Mucosa of stomach (tissue), 1 donor: ENCODE measurements around the gene FOLH1.
"Not testable (repeated sequence)": the region's sequence is repeated elsewhere in the genome, so short reads cannot be mapped to it uniquely, and the experiment has no call there.

ENCODE experiments used
- H3K27me3 ChIP-seq: one replicate; pipeline ENCODE4 v1.7.0; 2013; ENCODE audit warnings: mild to moderate bottlenecking, low read length; ENCODE audit not compliant: control insufficient read depth, insufficient read depth
- H3K36me3 ChIP-seq: one replicate; pipeline ENCODE4 v1.7.0; 2013; ENCODE audit warnings: low read length; ENCODE audit not compliant: control insufficient read depth, insufficient read depth
- H3K4me1 ChIP-seq: one replicate; pipeline ENCODE4 v1.7.0; 2013; ENCODE audit warnings: mild to moderate bottlenecking, low read length; ENCODE audit not compliant: control insufficient read depth, insufficient read depth
- H3K4me3 ChIP-seq: one replicate; pipeline ENCODE4 v1.7.0; 2013; ENCODE audit warnings: low read length
- H3K9ac ChIP-seq: one replicate; pipeline ENCODE4 v1.7.0; 2013; ENCODE audit warnings: mild to moderate bottlenecking, low read length, moderate library complexity
- H3K9me3 ChIP-seq: one replicate; pipeline ENCODE4 v1.7.0; 2013; ENCODE audit warnings: mild to moderate bottlenecking, low read length, moderate library complexity; ENCODE audit not compliant: control insufficient read depth
- donor health status: Pancreatic carcinoma.

The FOLH1 gene

GRCh38 chr11:49213026-49213560 lies 4.7 kb upstream of the FOLH1 start:
- Histone ChIP-seq H3K9ac (no peak overlapping the region), H3K4me3 (no peak overlapping the region), H3K36me3 (no peaks in the 10 kb centered on the region), H3K27me3 (no peaks in the 10 kb centered on the region), H3K9me3 (no peaks in the 10 kb centered on the region), H3K4me1 (no peaks in the 10 kb centered on the region)

- not testable (repeated sequence) for H3K9ac ChIP-seq, H3K4me1 ChIP-seq
These were observed 1.4 kb downstream of the FOLH1 start for GRCh38 chr11:49206999-49207398.

GRCh38 chr11:49202287-49202976 lies 6.0 kb downstream of the FOLH1 start:
- no peak overlapping the region for H3K4me3 ChIP-seq

More at GRCh38 chr11:49206999-49207398, 1.4 kb downstream of the FOLH1 start:
- H3K9me3 ChIP-seq, H3K4me3 ChIP-seq, H3K27me3 ChIP-seq, H3K36me3 ChIP-seq: not testable (repeated sequence)

GRCh38 chr11:49196775-49197174 lies 11.6 kb downstream of the FOLH1 start:
- H3K9me3 ChIP-seq, H3K9ac ChIP-seq, H3K4me3 ChIP-seq, H3K27me3 ChIP-seq, H3K36me3 ChIP-seq, H3K4me1 ChIP-seq: not testable (repeated sequence)

More at GRCh38 chr11:49202287-49202976, 6.0 kb downstream of the FOLH1 start:
- H3K36me3 ChIP-seq: no peaks in the 10 kb centered on the region
- no peaks in the 10 kb centered on the region for H3K4me1 ChIP-seq
- H3K27me3 ChIP-seq: no peaks in the 10 kb centered on the region
- H3K9ac ChIP-seq: no peak overlapping the region
- no peaks in the 10 kb centered on the region for H3K9me3 ChIP-seq

GRCh38 chr11:49196002-49196401 lies 12.4 kb downstream of the FOLH1 start:
- H3K36me3 ChIP-seq, H3K27me3 ChIP-seq, H3K4me1 ChIP-seq, H3K9me3 ChIP-seq, H3K9ac ChIP-seq, H3K4me3 ChIP-seq: not testable (repeated sequence)

GRCh38 chr11:49190287-49190686 lies 18.1 kb downstream of the FOLH1 start:
- not testable (repeated sequence) for H3K4me1 ChIP-seq, H3K27me3 ChIP-seq, H3K36me3 ChIP-seq, H3K9ac ChIP-seq, H3K4me3 ChIP-seq, H3K9me3 ChIP-seq

GRCh38 chr11:49186225-49186624 lies 22.2 kb downstream of the FOLH1 start:
- H3K9ac ChIP-seq, H3K27me3 ChIP-seq, H3K36me3 ChIP-seq, H3K9me3 ChIP-seq, H3K4me1 ChIP-seq, H3K4me3 ChIP-seq: not testable (repeated sequence)

- H3K9me3 ChIP-seq, H3K27me3 ChIP-seq, H3K4me1 ChIP-seq, H3K36me3 ChIP-seq, H3K9ac ChIP-seq, H3K4me3 ChIP-seq: not testable (repeated sequence)
These were observed 22.8 kb downstream of the FOLH1 start for GRCh38 chr11:49185597-49185996.

GRCh38 chr11:49184756-49185155 lies 23.6 kb downstream of the FOLH1 start:
- H3K9ac ChIP-seq, H3K36me3 ChIP-seq, H3K4me1 ChIP-seq, H3K9me3 ChIP-seq, H3K27me3 ChIP-seq, H3K4me3 ChIP-seq: not testable (repeated sequence)

GRCh38 chr11:49177936-49178335 lies 30.5 kb downstream of the FOLH1 start:
- not testable (repeated sequence) for H3K36me3 ChIP-seq, H3K27me3 ChIP-seq

GRCh38 chr11:49175378-49175777 lies 33.0 kb downstream of the FOLH1 start:
- not testable (repeated sequence) for H3K9me3 ChIP-seq, H3K4me3 ChIP-seq, H3K9ac ChIP-seq, H3K4me1 ChIP-seq, H3K36me3 ChIP-seq, H3K27me3 ChIP-seq

More at GRCh38 chr11:49177936-49178335, 30.5 kb downstream of the FOLH1 start:
- not testable (repeated sequence) for H3K4me3 ChIP-seq, H3K9ac ChIP-seq, H3K4me1 ChIP-seq, H3K9me3 ChIP-seq

- H3K4me1 ChIP-seq, H3K27me3 ChIP-seq: not testable (repeated sequence)
These were observed 33.6 kb downstream of the FOLH1 start for GRCh38 chr11:49174691-49175366.

More at GRCh38 chr11:49174691-49175366, 33.6 kb downstream of the FOLH1 start:
- H3K36me3 ChIP-seq, H3K4me3 ChIP-seq, H3K9me3 ChIP-seq, H3K9ac ChIP-seq: not testable (repeated sequence)
